Mucosa of descending colon (tissue), 3 donors: Measurements from ENCODE around the gene SASH1. TPM values are rescaled to one million over a fixed set of nuclear protein-coding genes. Genes with fewer than 3 reads are reported as not detected.

Source experiments
- ATAC-seq: fragments of 200-7000 bp; cut with Tn5 transposase; one replicate; pipeline ENCODE4 v1.9.1; 2020; ENCODE audit warnings: mild to moderate bottlenecking, moderate library complexity
- DNase-seq, 3 donors: peaks; one replicate each; pipeline ENCODE4 v3.0.0-alpha.2; 2020
- H3K36me3 ChIP-seq: fragments of 200-600 bp; one replicate; pipeline ENCODE4 v1.8.0; 2021; ENCODE audit warnings: low read depth, mild to moderate bottlenecking
- H3K4me1 ChIP-seq: fragments of 200-600 bp; one replicate; pipeline ENCODE4 v1.8.0; 2021; ENCODE audit warnings: low read depth, mild to moderate bottlenecking
- H3K4me3 ChIP-seq: fragments of 200-600 bp; one replicate; pipeline ENCODE4 v1.8.0; 2021; ENCODE audit warnings: mild to moderate bottlenecking
- H3K9me3 ChIP-seq: fragments of 200-600 bp; one replicate; pipeline ENCODE4 v1.8.0; 2021; ENCODE audit warnings: mild to moderate bottlenecking
- CTCF ChIP-seq: fragments of 200-600 bp; IDR thresholded peaks from one replicate; pipeline ENCODE4 v1.8.0; 2022; ENCODE audit warnings: antibody characterized with exemption, mild to moderate bottlenecking
- intact Hi-C, 2 donors: fragments of 100-400 bp; cut with DNase I in 1 of 2; cut with micrococcal nuclease in 1 of 2; formaldehyde crosslinking; loops; one replicate each; pipeline versions ENCODE4 v1.11.0 to v1.11.1; 2022; cut with DNase I, micrococcal nuclease
- total RNA-seq, 3 donors: library from RNA; stranded (reverse); fragmentation: NEBNext Ultra II Directional in 2 of 3; extraction: Animal tissue kit (Norgen Biotek cat#: 25700) in 2 of 3; gene quantifications; one replicate each; pipeline versions ENCODE4 v1.2.1 to v1.2.4, GENCODE V29; 2021 to 2023
- donor health status: DM: no; HTN: no; CAD: no; lungs with moderate emphysema.
- donor health status: DM: no; HTN: no; CAD: no.
- donor health status: DM: no; HTN: yes; CAD: no.

The SASH1 gene
- total RNA-seq, 3 donors from 2014 or later, result 20.5 to 47.3 (median 22.9) TPM

GRCh38 chr6:148298683-148299082 is 44.0 kb upstream of the SASH1 start:
- intact Hi-C loops, result no loop called here
- no peaks in the 10 kb centered on the region for H3K9me3 ChIP-seq
- no peak for ATAC-seq
- TF ChIP-seq CTCF, result no peak
- no peak overlapping the region for H3K4me3 ChIP-seq
- DNase-seq, result no peak
- no peaks in the 10 kb centered on the region for H3K4me1 ChIP-seq
- H3K36me3 ChIP-seq, result no peaks in the 10 kb centered on the region

DNA sequence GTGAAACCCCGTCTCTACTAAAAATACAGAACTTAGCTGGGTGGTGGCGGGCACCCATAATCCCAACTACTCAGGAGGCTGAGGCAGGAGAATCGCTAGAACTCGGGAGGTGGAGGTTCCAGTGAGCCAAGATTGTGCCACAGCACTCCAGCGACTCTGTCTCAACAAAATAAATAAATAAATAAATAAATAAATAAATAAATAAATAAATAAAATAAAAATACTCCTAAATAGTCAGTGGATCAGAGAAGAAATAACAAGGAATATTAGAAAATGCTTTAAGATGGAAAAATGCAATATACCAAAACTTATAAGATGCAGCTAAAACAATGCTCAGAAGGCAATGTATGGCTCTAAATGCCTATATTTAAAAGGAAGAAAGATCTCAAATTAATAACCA is 39.0 kb upstream of the SASH1 start:
- no peaks in the 10 kb centered on the region for H3K36me3 ChIP-seq
- TF ChIP-seq CTCF, result no peak
- no peaks in the 10 kb centered on the region for H3K9me3 ChIP-seq
- intact Hi-C loops, result no loop called here
- ATAC-seq (no peak), DNase-seq (no peak)
- H3K4me1 ChIP-seq, result no peaks in the 10 kb centered on the region
- H3K4me3 ChIP-seq, result no peak overlapping the region

GRCh38 chr6:148304976-148305375 is 37.7 kb upstream of the SASH1 start:
- intact Hi-C loops, result no loop called here
- H3K4me1 ChIP-seq, result no peaks in the 10 kb centered on the region
- no peaks in the 10 kb centered on the region for H3K36me3 ChIP-seq
- H3K4me3 ChIP-seq, result no peak overlapping the region
- ATAC-seq (no peak), DNase-seq (no peak)
- H3K9me3 ChIP-seq, result no peaks in the 10 kb centered on the region
- no peak for TF ChIP-seq CTCF

DNA sequence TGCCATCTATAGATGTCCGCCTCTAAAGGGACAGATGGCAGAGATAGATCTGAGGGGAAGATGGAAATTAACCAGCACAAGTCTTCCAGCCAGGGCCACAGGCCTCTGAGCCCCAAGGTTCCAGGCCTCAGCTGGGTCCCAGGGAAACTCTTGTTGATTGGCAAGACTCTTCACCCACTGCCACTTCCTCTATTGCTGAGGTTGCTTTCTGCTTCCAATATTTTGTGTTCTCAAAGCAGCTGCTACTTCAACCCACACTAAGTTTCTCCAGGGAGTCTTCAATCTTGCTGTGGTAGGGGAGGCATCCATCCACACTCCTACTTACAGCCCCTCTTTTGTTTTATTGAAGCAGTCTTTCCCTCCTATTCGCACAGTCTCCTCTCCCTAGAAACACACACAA is 36.4 kb upstream of the SASH1 start:
- no peak for TF ChIP-seq CTCF
- Histone ChIP-seq H3K4me3 (no peak overlapping the region), H3K4me1 (no peaks in the 10 kb centered on the region), H3K9me3 (no peaks in the 10 kb centered on the region), H3K36me3 (no peaks in the 10 kb centered on the region)
- DNase-seq (no peak), ATAC-seq (no peak)
- intact Hi-C loops, result no loop called here

- no peaks in the 10 kb centered on the region for H3K4me1 ChIP-seq
- ATAC-seq (no peak), DNase-seq (no peak)
- H3K36me3 ChIP-seq, result no peaks in the 10 kb centered on the region
- no peak for TF ChIP-seq CTCF
- H3K9me3 ChIP-seq, result no peaks in the 10 kb centered on the region
- H3K4me3 ChIP-seq, result no peak overlapping the region
- intact Hi-C loops, result no loop called here
These were observed 35.2 kb upstream of the SASH1 start for GRCh38 chr6:148307405-148307804.

DNA sequence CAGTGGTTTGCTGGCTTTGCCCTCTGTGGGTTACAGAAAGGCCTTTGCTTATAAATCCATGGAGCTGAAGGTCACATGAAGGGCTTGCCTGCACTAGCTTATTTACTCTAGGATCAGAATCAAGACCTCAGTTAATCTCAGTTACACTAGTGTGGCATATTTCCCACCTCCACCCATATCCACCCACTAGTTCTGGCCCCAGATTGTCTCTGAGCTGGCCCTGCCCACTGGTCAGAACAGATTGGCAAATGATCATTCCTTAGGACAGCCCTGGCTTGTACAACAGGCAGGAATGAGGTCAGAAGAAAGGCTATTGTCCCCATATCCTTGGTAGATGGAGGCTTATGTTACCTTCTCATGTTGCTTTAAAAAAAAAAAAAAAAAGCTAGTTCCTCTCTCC is 33.3 kb upstream of the SASH1 start:
- H3K4me1 ChIP-seq, result no peaks in the 10 kb centered on the region
- no peak for TF ChIP-seq CTCF
- intact Hi-C loops, result no loop called here
- no peak for ATAC-seq
- no peaks in the 10 kb centered on the region for H3K9me3 ChIP-seq
- no peak overlapping the region for H3K4me3 ChIP-seq
- DNase-seq, result no peak
- H3K36me3 ChIP-seq, result no peaks in the 10 kb centered on the region
